Panc1 (cell line): Measurements from ENCODE around the gene SLC25A12.

Experiments
- POLR2AphosphoS5 ChIP-seq: IDR thresholded peaks from 2 replicates; pipeline ENCODE4 v1.6.1; 2012; ENCODE audit warnings: mild to moderate bottlenecking, low read depth, low read length, moderate library complexity
- SIN3A ChIP-seq: IDR thresholded peaks from 2 replicates; pipeline ENCODE4 v1.6.1; 2012; ENCODE audit warnings: low read depth, mild to moderate bottlenecking, low read length, moderate library complexity, borderline replicate concordance; ENCODE audit not compliant: insufficient read depth
- TCF7L2 ChIP-seq: IDR thresholded peaks from 2 replicates; pipeline ENCODE4 v1.6.1; 2011; ENCODE audit warnings: mild to moderate bottlenecking, low read depth, low read length, inconsistent platforms
- TF ChIP-seq, protein P1 (sequence below): fragments of 450-650 bp; IDR thresholded peaks from 2 replicates; pipeline ENCODE4 v1.5.1; 2017; ENCODE audit warnings: mild to moderate bottlenecking
- TF ChIP-seq, protein P2 (sequence below), 2 experiments: IDR thresholded peaks; 2 replicates each; pipeline ENCODE4 v1.6.1; 2011 to 2012; ENCODE audit warnings: low read depth in 2 of 2, control low read depth in 1 of 2, low read length in 1 of 2, mild to moderate bottlenecking in 1 of 2, moderate library complexity in 1 of 2; ENCODE audit not compliant: insufficient read depth in 1 of 2

GRCh38 chr2:171909266-171909665, 15.2 kb upstream of the SLC25A12 start:
- TF ChIP-seq, protein P1, sequence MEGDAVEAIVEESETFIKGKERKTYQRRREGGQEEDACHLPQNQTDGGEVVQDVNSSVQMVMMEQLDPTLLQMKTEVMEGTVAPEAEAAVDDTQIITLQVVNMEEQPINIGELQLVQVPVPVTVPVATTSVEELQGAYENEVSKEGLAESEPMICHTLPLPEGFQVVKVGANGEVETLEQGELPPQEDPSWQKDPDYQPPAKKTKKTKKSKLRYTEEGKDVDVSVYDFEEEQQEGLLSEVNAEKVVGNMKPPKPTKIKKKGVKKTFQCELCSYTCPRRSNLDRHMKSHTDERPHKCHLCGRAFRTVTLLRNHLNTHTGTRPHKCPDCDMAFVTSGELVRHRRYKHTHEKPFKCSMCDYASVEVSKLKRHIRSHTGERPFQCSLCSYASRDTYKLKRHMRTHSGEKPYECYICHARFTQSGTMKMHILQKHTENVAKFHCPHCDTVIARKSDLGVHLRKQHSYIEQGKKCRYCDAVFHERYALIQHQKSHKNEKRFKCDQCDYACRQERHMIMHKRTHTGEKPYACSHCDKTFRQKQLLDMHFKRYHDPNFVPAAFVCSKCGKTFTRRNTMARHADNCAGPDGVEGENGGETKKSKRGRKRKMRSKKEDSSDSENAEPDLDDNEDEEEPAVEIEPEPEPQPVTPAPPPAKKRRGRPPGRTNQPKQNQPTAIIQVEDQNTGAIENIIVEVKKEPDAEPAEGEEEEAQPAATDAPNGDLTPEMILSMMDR = no peak
- TF ChIP-seq POLR2AphosphoS5 (no peak), TCF7L2 (no peak), SIN3A (no peak)
- TF ChIP-seq, protein P2, sequence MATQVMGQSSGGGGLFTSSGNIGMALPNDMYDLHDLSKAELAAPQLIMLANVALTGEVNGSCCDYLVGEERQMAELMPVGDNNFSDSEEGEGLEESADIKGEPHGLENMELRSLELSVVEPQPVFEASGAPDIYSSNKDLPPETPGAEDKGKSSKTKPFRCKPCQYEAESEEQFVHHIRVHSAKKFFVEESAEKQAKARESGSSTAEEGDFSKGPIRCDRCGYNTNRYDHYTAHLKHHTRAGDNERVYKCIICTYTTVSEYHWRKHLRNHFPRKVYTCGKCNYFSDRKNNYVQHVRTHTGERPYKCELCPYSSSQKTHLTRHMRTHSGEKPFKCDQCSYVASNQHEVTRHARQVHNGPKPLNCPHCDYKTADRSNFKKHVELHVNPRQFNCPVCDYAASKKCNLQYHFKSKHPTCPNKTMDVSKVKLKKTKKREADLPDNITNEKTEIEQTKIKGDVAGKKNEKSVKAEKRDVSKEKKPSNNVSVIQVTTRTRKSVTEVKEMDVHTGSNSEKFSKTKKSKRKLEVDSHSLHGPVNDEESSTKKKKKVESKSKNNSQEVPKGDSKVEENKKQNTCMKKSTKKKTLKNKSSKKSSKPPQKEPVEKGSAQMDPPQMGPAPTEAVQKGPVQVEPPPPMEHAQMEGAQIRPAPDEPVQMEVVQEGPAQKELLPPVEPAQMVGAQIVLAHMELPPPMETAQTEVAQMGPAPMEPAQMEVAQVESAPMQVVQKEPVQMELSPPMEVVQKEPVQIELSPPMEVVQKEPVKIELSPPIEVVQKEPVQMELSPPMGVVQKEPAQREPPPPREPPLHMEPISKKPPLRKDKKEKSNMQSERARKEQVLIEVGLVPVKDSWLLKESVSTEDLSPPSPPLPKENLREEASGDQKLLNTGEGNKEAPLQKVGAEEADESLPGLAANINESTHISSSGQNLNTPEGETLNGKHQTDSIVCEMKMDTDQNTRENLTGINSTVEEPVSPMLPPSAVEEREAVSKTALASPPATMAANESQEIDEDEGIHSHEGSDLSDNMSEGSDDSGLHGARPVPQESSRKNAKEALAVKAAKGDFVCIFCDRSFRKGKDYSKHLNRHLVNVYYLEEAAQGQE (IDR thresholded peaks at IDR 0.05; ENCODE audit: insufficient read depth in 1 of 2, low read depth in 2 of 2, low read length in 1 of 2) = no peak
